B cell (primary cell): Measurements from ENCODE around the gene BTN3A1.

ENCODE experiments used
- CTCF ChIP-seq: fragments of 200-600 bp; IDR thresholded peaks from one replicate; pipeline ENCODE4 v1.8.0; 2022; ENCODE audit warnings: antibody characterized with exemption, mild to moderate bottlenecking
- EZH2 ChIP-seq: IDR thresholded peaks from 2 replicates; pipeline ENCODE4 v1.6.1; 2012; ENCODE audit warnings: borderline replicate concordance, low read depth, mild to moderate bottlenecking, moderate library complexity, low read length; ENCODE audit not compliant: insufficient read depth, poor library complexity, severe bottlenecking

GRCh38 chr6:26422329-26422728 is 20.3 kb downstream of the BTN3A1 start:
- TF ChIP-seq CTCF (no peak), EZH2 (no peak)
